K562 (cell line): ENCODE results near the gene GALM. TPM values are rescaled to one million over a fixed set of nuclear protein-coding genes. Genes with fewer than 3 reads are reported as not detected.

Source experiments
- ATF3 ChIP-seq, 2 experiments: fragments of 450-650 bp in 1 of 2; sonication (generic) in 1 of 2; formaldehyde crosslinking in 1 of 2; IDR thresholded peaks in 1 of 2; conservative IDR thresholded peaks in 1 of 2; 2 replicates each; pipeline versions ENCODE4 v1.6.1 to v1.8.1; 2016 to 2023; ENCODE audit warnings: mild to moderate bottlenecking in 2 of 2, moderate library complexity in 2 of 2, inconsistent platforms in 1 of 2, missing genetic modification reagents in 1 of 2
- CBX8 ChIP-seq: fragments of 200-600 bp; sonication (generic); IDR thresholded peaks from 2 replicates; pipeline ENCODE4 v1.6.1; 2012; ENCODE audit warnings: borderline replicate concordance, mixed run types, low read depth, mild to moderate bottlenecking, moderate library complexity, mixed read lengths, low read length, control low read depth, inconsistent platforms; ENCODE audit not compliant: poor library complexity, severe bottlenecking; ENCODE audit errors: extremely low read depth
- DNMT1 ChIP-seq: fragments of 450-650 bp; IDR thresholded peaks from 2 replicates; pipeline ENCODE4 v1.6.1; 2016; ENCODE audit warnings: antibody characterized with exemption, mild to moderate bottlenecking
- DPF2 ChIP-seq: fragments of 450-650 bp; IDR thresholded peaks from 2 replicates; pipeline ENCODE4 v1.6.1; 2016
- HEY1 ChIP-seq: fragments of 250-450 bp; sonication (Bioruptor Pico); IDR thresholded peaks from 2 replicates; pipeline ENCODE4 v1.5.0; 2020; ENCODE audit warnings: mild to moderate bottlenecking, moderate library complexity, borderline replicate concordance
- KDM4B ChIP-seq, 2 experiments: fragments of 450-650 bp in 1 of 2; sonication (generic) in 1 of 2; IDR thresholded peaks; 2 replicates each; pipeline ENCODE4 v1.6.1; 2016 to 2017; ENCODE audit warnings: borderline replicate concordance in 2 of 2, antibody characterized with exemption in 1 of 2, low read depth in 1 of 2, mild to moderate bottlenecking in 1 of 2
- MNT ChIP-seq, 2 experiments: fragments of 450-650 bp; conservative IDR thresholded peaks; 2 replicates each; pipeline ENCODE4 v1.6.1; 2017; ENCODE audit warnings: mild to moderate bottlenecking in 2 of 2, moderate library complexity in 2 of 2
- NFATC3 ChIP-seq: fragments of 450-650 bp; IDR thresholded peaks from 2 replicates; pipeline ENCODE4 v1.6.1; 2017; ENCODE audit warnings: mild to moderate bottlenecking
- POLR2A ChIP-seq: fragments of 450-650 bp; conservative IDR thresholded peaks from 2 replicates; pipeline ENCODE4 v1.6.1; 2016
- PRPF4 ChIP-seq: fragments of 200-400 bp; formaldehyde crosslinking; IDR thresholded peaks from one replicate; pipeline ENCODE4 v1.6.1; 2017; ENCODE audit warnings: low read length, low read depth, mild to moderate bottlenecking; ENCODE audit not compliant: insufficient read depth, poor library complexity, severe bottlenecking
- RAD21 ChIP-seq, 2 experiments: fragments of 250-450 bp in 1 of 2; fragments of 450-650 bp in 1 of 2; sonication (Bioruptor Pico) in 1 of 2; formaldehyde crosslinking in 1 of 2; IDR thresholded peaks in 1 of 2; conservative IDR thresholded peaks in 1 of 2; 2 replicates each; pipeline versions ENCODE4 v1.4.0 to v1.8.0; 2020 to 2022; ENCODE audit warnings: mild to moderate bottlenecking in 2 of 2, moderate library complexity in 1 of 2
- RBFOX2 ChIP-seq: fragments of 200-400 bp; formaldehyde crosslinking; IDR thresholded peaks from 2 replicates; pipeline ENCODE4 v1.6.1; 2017; ENCODE audit warnings: low read depth, mild to moderate bottlenecking, low read length, moderate library complexity
- RBM17 ChIP-seq: fragments of 200-400 bp; formaldehyde crosslinking; IDR thresholded peaks from 2 replicates; pipeline ENCODE4 v1.6.1; 2017; ENCODE audit warnings: low read depth, mild to moderate bottlenecking, low read length, borderline replicate concordance
- SMARCE1 ChIP-seq: fragments of 450-650 bp; IDR thresholded peaks from 2 replicates; pipeline ENCODE4 v1.7.1; 2016; ENCODE audit warnings: mild to moderate bottlenecking
- SNIP1 ChIP-seq: fragments of 450-650 bp; IDR thresholded peaks from 2 replicates; pipeline ENCODE4 v1.7.1; 2017; ENCODE audit warnings: low read depth, mild to moderate bottlenecking
- STAT5A ChIP-seq: IDR thresholded peaks from 2 replicates; pipeline ENCODE4 v1.6.1; 2012; ENCODE audit warnings: low read length, inconsistent platforms, borderline replicate concordance
- ZC3H11A ChIP-seq: IDR thresholded peaks from 2 replicates; pipeline ENCODE4 v1.6.1; 2012; ENCODE audit warnings: low read depth, low read length, improper control_type of control experiment
- ZNF274 ChIP-seq: IDR thresholded peaks from 2 replicates; pipeline ENCODE4 v1.6.1; 2011; ENCODE audit warnings: low read depth, mild to moderate bottlenecking, low read length, moderate library complexity, borderline replicate concordance
- ZNF778 ChIP-seq: fragments of 450-650 bp; formaldehyde crosslinking; IDR thresholded peaks from 2 replicates; pipeline ENCODE4 v1.4.0; 2020; ENCODE audit warnings: mild to moderate bottlenecking, moderate library complexity
- polyA plus RNA-seq, 8 experiments: library from polyadenylated mRNA; depleted of rRNA in 4 of 8; stranded (reverse) in 5 of 8; unstranded in 3 of 8; fragments of >200 nt; fragmentation: Nextera tagmentation in 2 of 8; fragmentation: Illumina TruSeq in 1 of 8; extraction: Ambion mirVana in 2 of 8; extraction: Trizol in 1 of 8; gene quantifications; 2 replicates each; pipeline versions ENCODE4 v1.2.1 to v1.2.3, GENCODE V29; 2011 to 2014; ENCODE audit warnings: inconsistent platforms in 1 of 8, missing spikeins in 1 of 8
- total RNA-seq, 7 experiments: library from RNA; depleted of rRNA in 6 of 7; stranded (reverse); fragments of >200 nt in 6 of 7; fragmentation: Illumina TruSeq in 2 of 7; extraction: Trizol in 2 of 7; gene quantifications; 2 replicates each; pipeline versions ENCODE4 v1.2.1 to v1.2.3, GENCODE V29; 2011 to 2021; ENCODE audit warnings: low replicate concordance in 1 of 7
- TF ChIP-seq, protein P1 (sequence below): sonication (generic); formaldehyde crosslinking; IDR thresholded peaks from 2 replicates; pipeline ENCODE4 v1.8.0; 2022; ENCODE audit warnings: mild to moderate bottlenecking, missing genetic modification reagents, borderline replicate concordance
- TF ChIP-seq, protein P2 (sequence below): fragments of 450-650 bp; IDR thresholded peaks from one replicate; pipeline ENCODE4 v1.6.1; 2018; ENCODE audit warnings: mild to moderate bottlenecking, moderate library complexity; ENCODE audit not compliant: partially characterized antibody

Gene GALM
- total and polyA plus RNA-seq, 9 of the 15 experiments (the other 6 are each of a cell fraction or from before 2014, with no cell fraction given), result 22.1 to 51.7 (median 27.9) TPM

- TF ChIP-seq, protein P1, sequence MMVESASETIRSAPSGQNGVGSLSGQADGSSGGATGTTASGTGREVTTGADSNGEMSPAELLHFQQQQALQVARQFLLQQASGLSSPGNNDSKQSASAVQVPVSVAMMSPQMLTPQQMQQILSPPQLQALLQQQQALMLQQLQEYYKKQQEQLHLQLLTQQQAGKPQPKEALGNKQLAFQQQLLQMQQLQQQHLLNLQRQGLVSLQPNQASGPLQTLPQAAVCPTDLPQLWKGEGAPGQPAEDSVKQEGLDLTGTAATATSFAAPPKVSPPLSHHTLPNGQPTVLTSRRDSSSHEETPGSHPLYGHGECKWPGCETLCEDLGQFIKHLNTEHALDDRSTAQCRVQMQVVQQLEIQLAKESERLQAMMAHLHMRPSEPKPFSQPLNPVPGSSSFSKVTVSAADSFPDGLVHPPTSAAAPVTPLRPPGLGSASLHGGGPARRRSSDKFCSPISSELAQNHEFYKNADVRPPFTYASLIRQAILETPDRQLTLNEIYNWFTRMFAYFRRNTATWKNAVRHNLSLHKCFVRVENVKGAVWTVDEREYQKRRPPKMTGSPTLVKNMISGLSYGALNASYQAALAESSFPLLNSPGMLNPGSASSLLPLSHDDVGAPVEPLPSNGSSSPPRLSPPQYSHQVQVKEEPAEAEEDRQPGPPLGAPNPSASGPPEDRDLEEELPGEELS (CRISPR knock-in tag), result no peak
- TF ChIP-seq ZNF274 (no peak), CBX8 (no peak), RBFOX2 (no peak), POLR2A (no peak), ZC3H11A (no peak), SNIP1 (peak; percentile 76), KDM4B (IDR thresholded peaks at IDR 0.05; ENCODE audit: borderline replicate concordance in 2 of 2, low read depth in 1 of 2) (no peak), MNT (conservative IDR thresholded peaks at IDR 0.05) (no peak), ATF3 (IDR thresholded peaks at IDR 0.05) (peak; percentile 81), ATF3 (CRISPR knock-in tag; conservative IDR thresholded peaks at IDR 0.05) (no peak), HEY1 (CRISPR knock-in tag) (no peak), DPF2 (peak; percentile 41; the same call in 1 of the 2 replicates), DNMT1 (no peak), RBM17 (no peak), RAD21 (CRISPR knock-in tag; conservative IDR thresholded peaks at IDR 0.05 in 1 of 2, IDR thresholded peaks at IDR 0.05 in 1 of 2) (no peak), STAT5A (no peak), PRPF4 (no peak), SMARCE1 (0 out of 2 replicates have a peak, but pooled peaks have one; percentile 21), ZNF778 (CRISPR knock-in tag) (no peak), NFATC3 (peak; percentile 96)
- TF ChIP-seq, protein P2, sequence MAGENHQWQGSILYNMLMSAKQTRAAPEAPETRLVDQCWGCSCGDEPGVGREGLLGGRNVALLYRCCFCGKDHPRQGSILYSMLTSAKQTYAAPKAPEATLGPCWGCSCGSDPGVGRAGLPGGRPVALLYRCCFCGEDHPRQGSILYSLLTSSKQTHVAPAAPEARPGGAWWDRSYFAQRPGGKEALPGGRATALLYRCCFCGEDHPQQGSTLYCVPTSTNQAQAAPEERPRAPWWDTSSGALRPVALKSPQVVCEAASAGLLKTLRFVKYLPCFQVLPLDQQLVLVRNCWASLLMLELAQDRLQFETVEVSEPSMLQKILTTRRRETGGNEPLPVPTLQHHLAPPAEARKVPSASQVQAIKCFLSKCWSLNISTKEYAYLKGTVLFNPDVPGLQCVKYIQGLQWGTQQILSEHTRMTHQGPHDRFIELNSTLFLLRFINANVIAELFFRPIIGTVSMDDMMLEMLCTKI, result no peak
Measured at GRCh38 chr2:38775097-38775920, 109.4 kb downstream of the GALM start (continued).
